Measurements from ENCODE around the gene ZNF594. TPM values are rescaled to one million over a fixed set of nuclear protein-coding genes. Genes with fewer than 3 reads are reported as not detected.
A peak's percentile ranks its signal among the peaks of the same experiment; 100 is the strongest.

Gene ZNF594
- total and polyA plus RNA-seq, 2 of the 13 experiments (the other 11 are each of a cell fraction or from before 2014, with no cell fraction given), result 2.9 to 9.6 TPM

DNA sequence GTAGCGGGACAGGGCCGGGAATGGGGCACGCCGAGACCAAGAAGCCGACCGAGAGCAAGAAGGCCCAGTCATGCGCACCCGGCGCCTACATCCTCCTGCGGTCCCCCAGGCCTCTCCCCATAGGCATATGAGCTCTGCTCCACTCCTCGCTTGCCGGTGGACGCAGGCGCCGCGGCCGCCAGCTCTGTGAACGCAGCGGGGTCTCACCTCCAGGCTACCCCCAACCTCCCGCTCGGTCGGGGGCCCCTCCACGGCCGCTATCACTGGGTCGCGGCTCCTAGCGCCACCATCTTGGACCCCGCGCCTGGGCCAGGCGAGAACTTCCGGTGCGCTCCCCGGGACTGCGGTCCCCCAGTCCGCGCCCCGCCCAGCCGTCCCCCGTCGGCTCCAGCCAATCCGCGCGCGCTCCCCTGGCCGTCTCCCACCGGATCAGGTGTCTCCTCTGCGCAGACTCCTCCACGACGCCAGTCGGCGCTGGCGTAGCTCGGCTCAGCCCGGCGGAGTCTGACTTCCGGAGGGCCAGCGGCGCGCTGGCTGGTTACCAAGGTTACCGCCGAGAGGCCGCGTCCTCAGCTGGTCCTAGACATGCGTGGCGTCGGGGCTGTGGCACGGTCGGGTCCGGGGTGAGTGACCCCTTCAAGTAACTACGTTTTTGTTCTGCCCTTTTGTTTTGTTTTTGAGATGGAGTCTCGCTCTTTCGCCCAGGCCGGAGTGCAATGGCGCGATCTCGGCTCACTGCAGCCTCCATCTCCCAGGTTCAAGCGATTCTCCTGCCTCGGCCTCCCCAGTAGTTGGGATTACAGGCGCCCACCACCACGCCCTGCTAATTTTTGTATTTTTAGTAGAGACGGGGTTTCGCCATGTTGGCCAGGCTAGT lies at the start of gene ZNF594 (continued):
- TF ChIP-seq, protein P1, sequence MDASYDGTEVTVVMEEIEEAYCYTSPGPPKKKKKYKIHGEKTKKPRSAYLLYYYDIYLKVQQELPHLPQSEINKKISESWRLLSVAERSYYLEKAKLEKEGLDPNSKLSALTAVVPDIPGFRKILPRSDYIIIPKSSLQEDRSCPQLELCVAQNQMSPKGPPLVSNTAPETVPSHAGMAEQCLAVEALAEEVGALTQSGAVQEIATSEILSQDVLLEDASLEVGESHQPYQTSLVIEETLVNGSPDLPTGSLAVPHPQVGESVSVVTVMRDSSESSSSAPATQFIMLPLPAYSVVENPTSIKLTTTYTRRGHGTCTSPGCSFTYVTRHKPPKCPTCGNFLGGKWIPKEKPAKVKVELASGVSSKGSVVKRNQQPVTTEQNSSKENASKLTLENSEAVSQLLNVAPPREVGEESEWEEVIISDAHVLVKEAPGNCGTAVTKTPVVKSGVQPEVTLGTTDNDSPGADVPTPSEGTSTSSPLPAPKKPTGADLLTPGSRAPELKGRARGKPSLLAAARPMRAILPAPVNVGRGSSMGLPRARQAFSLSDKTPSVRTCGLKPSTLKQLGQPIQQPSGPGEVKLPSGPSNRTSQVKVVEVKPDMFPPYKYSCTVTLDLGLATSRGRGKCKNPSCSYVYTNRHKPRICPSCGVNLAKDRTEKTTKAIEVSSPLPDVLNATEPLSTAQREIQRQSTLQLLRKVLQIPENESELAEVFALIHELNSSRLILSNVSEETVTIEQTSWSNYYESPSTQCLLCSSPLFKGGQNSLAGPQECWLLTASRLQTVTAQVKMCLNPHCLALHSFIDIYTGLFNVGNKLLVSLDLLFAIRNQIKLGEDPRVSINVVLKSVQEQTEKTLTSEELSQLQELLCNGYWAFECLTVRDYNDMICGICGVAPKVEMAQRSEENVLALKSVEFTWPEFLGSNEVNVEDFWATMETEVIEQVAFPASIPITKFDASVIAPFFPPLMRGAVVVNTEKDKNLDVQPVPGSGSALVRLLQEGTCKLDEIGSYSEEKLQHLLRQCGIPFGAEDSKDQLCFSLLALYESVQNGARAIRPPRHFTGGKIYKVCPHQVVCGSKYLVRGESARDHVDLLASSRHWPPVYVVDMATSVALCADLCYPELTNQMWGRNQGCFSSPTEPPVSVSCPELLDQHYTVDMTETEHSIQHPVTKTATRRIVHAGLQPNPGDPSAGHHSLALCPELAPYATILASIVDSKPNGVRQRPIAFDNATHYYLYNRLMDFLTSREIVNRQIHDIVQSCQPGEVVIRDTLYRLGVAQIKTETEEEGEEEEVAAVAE (CRISPR knock-in tag; IDR thresholded peaks at IDR 0.05; ENCODE audit: borderline replicate concordance), result 0 out of 2 replicates have a peak, but pooled peaks have one; percentile 42
- TF ChIP-seq MAFG (CRISPR knock-in tag; IDR thresholded peaks at IDR 0.05), result no peak
- no peak for TF ChIP-seq SRSF9 (IDR thresholded peaks at IDR 0.05; ENCODE audit: borderline replicate concordance, insufficient read depth, low read depth, low read length, poor library complexity, severe bottlenecking)
- TF ChIP-seq ZNF160 (CRISPR knock-in tag; IDR thresholded peaks at IDR 0.05), result no peak
- no peak for TF ChIP-seq SNRNP70 (IDR thresholded peaks at IDR 0.05; ENCODE audit: low read depth, low read length)
- TF ChIP-seq MIER3 (CRISPR knock-in tag; IDR thresholded peaks at IDR 0.05; ENCODE audit: borderline replicate concordance), result no peak
- no peak for TF ChIP-seq CBX5 (CRISPR knock-in tag; IDR thresholded peaks at IDR 0.05; ENCODE audit: borderline replicate concordance)
- no peak for TF ChIP-seq TSC22D2 (CRISPR knock-in tag; IDR thresholded peaks at IDR 0.05; ENCODE audit: borderline replicate concordance)
- peak; percentile 80 for TF ChIP-seq KDM2A (CRISPR knock-in tag; IDR thresholded peaks at IDR 0.05; ENCODE audit: borderline replicate concordance, low read depth)
- 0 out of 2 replicates have a peak, but pooled peaks have one; percentile 49 for TF ChIP-seq ARNT2 (CRISPR knock-in tag; IDR thresholded peaks at IDR 0.05; ENCODE audit: low read depth)
- no peak for TF ChIP-seq NFE2L1 (CRISPR knock-in tag; IDR thresholded peaks at IDR 0.05; ENCODE audit: borderline replicate concordance)
- TF ChIP-seq MAFK (conservative IDR thresholded peaks at IDR 0.05 in 1 of 2, IDR thresholded peaks at IDR 0.05 in 1 of 2; ENCODE audit: low read length in 2 of 2), result no peak
- TF ChIP-seq SRSF1 (optimal IDR thresholded peaks at IDR 0.05; ENCODE audit: low read depth, low read length), result peak; percentile 38
- 0 out of 2 replicates have a peak, but pooled peaks have one; percentile 21 for TF ChIP-seq ZNF644 (CRISPR knock-in tag; IDR thresholded peaks at IDR 0.05; ENCODE audit: low read depth)
- TF ChIP-seq SMARCC2 (IDR thresholded peaks at IDR 0.05), result no peak
- TF ChIP-seq ZNF121 (CRISPR knock-in tag; IDR thresholded peaks at IDR 0.05), result no peak
- TF ChIP-seq, protein P2, sequence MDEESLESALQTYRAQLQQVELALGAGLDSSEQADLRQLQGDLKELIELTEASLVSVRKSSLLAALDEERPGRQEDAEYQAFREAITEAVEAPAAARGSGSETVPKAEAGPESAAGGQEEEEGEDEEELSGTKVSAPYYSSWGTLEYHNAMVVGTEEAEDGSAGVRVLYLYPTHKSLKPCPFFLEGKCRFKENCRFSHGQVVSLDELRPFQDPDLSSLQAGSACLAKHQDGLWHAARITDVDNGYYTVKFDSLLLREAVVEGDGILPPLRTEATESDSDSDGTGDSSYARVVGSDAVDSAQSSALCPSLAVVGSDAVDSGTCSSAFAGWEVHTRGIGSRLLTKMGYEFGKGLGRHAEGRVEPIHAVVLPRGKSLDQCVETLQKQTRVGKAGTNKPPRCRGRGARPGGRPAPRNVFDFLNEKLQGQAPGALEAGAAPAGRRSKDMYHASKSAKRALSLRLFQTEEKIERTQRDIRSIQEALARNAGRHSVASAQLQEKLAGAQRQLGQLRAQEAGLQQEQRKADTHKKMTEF (CRISPR knock-in tag; IDR thresholded peaks at IDR 0.05), result peak; percentile 78
- TF ChIP-seq CCAR2 (optimal IDR thresholded peaks at IDR 0.05; ENCODE audit: low read depth, low read length), result no peak
- TF ChIP-seq HOXA3 (CRISPR knock-in tag; IDR thresholded peaks at IDR 0.05), result peak; percentile 85
- peak; percentile 79 for TF ChIP-seq RFX3 (CRISPR knock-in tag; IDR thresholded peaks at IDR 0.05)
- no peak for TF ChIP-seq ZNF724P (CRISPR knock-in tag; IDR thresholded peaks at IDR 0.05; ENCODE audit: borderline replicate concordance)
- TF ChIP-seq KMT2B (CRISPR knock-in tag; IDR thresholded peaks at IDR 0.05), result peak; percentile 82; the same call in 1 of the 2 replicates
- no peak; the same call in 1 of the 2 replicates for TF ChIP-seq ZNF501 (CRISPR knock-in tag; IDR thresholded peaks at IDR 0.05)
- no peak for TF ChIP-seq ZNF451 (CRISPR knock-in tag; IDR thresholded peaks at IDR 0.05)
